GM18507 (cell line): ENCODE data around the gene CPA3.

Source experiments
- DNase-seq: peaks from one replicate; pipeline ENCODE4 v3.0.0; 2011; ENCODE audit warnings: low read depth; ENCODE audit not compliant: insufficient read length; ENCODE audit errors: extremely low spot score
- FAIRE-seq: peaks from 2 replicates; lab custom pipeline; 2011; peaks lifted over from hg19 to GRCh38; lab: Jason Lieb, UNC

Gene CPA3

DNA sequence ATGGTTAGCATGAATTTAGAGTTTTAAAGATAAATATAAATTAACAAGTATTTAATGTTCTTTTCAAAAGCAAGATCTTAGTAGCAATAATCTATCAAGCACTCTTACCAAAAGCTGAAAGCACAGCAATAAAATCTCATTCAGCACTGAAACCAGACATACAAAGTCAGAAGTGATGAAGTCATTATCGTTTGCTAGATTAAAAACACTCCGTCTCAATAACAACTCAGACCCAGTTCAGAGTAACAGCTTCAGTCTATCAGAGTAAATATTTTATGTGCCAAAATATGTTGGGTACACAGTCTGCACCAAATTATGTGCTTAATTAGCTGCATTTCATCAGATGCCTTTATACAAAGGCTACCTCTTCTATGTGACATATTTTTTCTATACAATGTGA lies 41.6 kb downstream of the CPA3 start:
- FAIRE-seq (no peak), DNase-seq (no peak)

DNA sequence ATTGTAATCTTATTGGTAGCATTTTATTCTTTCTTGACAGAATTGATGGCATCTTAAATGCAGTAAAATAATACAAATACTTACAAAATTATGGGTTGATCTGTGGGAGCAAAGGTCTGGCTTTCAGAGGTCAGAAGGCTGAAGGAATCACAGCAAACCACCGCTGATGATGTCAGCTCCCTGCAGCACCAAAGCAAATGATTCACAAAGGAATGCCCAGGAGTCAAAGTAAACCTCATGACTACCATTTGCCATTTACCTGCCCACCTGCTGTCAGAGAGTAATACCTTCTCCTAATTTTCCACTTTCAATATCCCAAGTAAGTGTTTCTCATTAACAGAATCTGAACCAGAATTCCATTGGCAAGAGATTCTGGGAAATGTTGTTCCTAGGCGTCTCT lies 46.1 kb downstream of the CPA3 start:
- no peak for DNase-seq
- no peak for FAIRE-seq

DNA sequence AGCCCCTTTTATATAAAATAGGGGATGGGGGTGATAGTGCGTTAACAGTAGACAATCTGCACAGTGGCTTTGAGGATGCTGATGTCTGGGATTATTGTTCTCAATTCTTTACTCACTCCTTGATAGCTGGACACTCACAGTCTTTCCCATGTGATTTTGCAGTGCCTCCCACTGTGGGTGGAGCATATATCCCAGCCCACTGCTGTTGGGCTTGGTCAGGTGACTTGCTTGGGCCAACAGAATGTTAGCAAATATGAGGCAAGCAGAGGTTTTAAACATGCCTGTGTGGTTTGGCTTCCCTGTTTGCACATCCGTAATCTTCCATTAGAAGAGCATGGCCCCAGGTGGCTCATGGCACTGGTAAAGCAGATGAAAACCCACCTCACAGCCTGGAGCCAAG lies 46.5 kb downstream of the CPA3 start:
- FAIRE-seq (no peak), DNase-seq (no peak)

DNA sequence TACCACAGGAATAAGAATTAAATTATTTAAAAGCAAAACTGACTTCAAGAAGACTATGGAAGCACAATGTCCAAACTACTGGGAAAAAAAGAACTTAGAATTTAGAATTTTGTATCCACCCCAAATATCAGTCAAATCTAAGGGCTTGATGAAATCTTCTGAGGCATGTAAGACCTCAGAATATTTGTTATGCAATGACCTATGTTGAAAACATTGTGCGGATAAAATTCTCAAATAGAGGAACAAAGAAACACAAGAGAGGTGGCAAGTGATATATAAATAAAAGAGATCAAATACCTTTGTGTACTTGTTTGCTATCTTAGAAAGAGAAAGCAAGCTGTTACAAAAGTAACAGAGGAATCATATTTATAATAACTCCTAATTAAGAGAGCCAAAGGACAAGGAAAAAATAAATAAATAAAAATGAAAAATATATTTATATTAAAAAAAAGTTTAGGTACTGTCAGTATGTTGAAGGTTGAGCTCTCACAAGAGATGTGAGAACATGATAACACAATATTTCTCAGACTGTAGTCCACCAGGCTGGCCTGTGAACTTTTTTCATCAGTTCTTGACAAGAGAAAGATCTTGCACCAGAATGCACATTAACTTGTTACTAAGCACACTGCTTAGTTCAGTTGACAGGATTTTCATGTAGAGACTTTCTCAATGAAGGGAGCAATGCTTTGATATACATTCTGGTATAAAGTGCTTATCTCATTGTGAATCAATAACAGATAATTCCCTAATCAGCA lies 50.0 kb downstream of the CPA3 start:
- DNase-seq (no peak), FAIRE-seq (no peak)

DNA sequence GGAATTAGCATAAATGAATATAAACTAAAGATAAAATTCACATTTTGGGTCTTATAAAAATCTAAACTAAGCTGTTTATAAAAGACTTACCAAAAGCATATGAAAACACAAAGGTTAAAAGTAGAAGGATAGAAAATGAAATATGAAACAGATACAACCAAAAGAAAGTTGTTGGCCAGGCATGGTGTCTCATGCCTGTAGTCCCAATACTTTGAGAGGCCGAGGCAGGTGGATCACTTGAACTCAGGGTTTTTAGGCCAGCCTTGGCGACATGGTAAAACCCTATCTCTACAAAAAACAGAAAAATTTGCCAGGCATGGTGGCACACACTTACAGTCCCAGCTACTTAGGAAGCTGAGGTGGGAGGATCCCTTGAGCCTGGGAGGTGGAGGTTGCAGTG lies 51.0 kb downstream of the CPA3 start:
- DNase-seq: no peak
- no peak for FAIRE-seq

DNA sequence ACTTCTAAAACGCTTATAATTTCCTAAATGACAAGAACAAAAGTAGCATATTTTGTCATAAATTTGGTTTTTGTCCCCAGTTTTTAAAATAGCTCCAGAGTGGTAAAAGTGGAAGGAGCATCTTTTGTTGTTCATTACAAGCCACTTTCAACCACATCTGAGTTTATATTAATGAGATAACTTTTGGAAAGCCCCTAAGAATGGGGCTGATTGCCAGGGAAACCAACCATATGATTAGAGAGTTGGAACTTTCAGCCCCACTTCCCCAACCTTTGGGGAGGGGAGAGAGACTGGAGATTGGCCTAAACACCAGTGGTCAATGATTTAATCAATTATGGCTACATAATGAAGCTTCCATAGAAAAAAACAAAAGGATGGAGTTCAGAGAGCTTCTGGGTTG lies 57.4 kb downstream of the CPA3 start:
- DNase-seq: no peak
- no peak for FAIRE-seq

DNA sequence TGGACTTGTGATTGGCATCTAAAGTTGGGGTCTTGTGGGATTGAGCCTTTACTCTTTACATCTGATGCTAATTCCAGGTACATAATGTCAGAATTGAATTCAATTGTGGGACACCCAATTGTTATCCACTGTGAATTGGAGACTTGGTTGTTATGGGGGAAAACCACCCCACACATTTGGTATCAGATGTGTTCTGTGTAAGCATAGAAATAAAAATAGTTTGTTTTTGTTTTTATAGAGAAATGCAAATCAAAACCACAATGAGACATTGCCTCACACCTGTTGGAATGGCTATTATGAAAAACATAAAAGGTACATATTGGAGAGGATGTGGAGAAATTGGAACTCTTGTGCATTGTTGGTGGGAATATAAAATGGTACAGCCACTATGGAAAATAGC lies 58.5 kb downstream of the CPA3 start:
- FAIRE-seq (no peak), DNase-seq (no peak)

DNA sequence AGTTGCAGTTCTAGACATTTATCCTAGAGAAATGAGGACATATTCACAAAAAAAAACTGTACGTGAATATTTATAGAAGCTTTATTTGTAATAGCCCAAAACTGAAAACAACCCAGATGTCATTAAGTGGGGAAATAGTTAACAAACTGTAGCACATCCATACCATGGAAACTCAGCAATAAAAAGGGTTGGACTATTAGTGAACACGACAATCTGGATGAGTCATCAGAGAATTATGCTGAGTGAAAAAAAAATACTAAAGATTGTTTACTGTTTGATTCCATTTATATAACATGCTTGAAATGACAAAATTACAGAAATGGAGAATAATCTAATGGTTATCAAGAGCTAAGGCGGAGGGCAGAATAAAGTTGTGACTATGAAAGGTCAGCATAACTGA lies 59.5 kb downstream of the CPA3 start:
- DNase-seq (no peak), FAIRE-seq (no peak)

DNA sequence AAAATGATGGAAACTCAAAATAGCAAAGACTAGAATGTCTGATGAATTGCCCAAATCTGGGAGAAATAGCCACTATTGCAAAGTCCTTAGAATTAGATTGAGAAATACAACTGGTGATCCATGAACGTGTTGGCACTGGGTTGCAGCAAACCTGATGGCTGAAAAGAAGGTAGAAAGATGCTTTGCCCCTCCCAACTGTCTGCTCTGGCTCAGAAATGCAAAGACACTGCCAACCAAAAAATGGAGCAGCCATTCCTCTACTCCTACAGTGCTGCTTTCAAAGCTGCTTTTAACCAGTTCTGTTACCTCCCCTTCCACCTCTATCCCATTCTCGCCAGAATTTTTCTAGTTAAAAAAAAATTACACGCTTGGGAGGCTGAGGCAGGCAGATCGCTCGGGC lies 60.7 kb downstream of the CPA3 start:
- FAIRE-seq: no peak
- no peak for DNase-seq

DNA sequence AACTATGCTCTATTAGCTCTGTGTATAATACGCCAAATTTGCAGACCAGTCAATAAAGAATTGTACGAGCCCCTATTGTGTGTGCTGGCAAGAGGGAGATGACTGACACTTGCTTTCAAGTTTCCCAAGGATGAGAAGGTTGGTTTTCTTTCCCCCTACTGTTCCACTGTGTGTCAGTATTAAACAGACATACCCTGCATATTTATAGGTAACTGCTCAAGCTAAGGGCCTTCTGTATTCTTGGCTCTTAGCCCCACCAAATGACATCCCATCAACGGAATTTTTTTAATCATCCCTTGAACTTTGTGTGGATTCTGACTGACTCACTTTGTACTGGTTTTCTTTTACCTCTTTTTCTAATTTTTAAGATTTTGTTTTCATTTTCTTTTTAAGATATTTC lies 65.7 kb downstream of the CPA3 start:
- DNase-seq (no peak), FAIRE-seq (no peak)

DNA sequence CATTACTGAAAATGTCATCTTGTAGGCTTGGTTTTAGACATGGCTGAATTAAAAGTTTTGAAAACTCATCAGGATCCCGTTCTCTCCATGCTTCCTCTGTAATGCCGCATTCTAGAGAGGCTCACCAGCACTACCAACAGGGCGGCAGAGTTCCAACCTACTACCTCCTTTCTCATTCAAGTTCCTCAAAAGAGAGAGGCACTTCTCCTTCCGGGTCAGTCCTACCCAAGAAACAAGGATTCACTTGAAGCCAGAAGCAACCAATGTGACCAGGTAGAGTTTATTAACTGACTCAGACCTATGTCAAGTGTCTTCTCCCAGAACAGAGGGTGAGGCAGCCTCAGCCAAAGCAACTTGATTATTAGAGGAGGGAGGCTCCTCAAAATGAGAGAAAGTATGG lies 66.5 kb downstream of the CPA3 start:
- DNase-seq (no peak), FAIRE-seq (no peak)

DNA sequence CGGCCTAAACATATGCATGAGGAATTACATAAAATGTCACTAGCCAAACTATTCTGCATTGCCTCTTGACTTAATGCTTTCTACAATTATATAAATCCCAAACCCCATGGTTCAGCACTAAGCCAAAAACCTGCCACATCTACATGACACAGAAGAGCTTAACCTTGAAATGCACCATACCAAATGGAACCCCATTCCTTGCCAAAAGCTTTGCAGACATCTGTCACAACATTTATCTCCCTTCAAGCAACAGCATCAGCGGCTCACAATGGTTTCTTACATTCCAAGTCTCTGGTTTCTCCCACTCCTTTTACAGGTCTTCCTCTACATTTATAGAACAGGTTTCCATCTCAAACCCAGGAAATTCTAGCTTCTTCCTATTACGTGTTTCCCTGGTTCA lies 67.9 kb downstream of the CPA3 start:
- DNase-seq (no peak), FAIRE-seq (no peak)

DNA sequence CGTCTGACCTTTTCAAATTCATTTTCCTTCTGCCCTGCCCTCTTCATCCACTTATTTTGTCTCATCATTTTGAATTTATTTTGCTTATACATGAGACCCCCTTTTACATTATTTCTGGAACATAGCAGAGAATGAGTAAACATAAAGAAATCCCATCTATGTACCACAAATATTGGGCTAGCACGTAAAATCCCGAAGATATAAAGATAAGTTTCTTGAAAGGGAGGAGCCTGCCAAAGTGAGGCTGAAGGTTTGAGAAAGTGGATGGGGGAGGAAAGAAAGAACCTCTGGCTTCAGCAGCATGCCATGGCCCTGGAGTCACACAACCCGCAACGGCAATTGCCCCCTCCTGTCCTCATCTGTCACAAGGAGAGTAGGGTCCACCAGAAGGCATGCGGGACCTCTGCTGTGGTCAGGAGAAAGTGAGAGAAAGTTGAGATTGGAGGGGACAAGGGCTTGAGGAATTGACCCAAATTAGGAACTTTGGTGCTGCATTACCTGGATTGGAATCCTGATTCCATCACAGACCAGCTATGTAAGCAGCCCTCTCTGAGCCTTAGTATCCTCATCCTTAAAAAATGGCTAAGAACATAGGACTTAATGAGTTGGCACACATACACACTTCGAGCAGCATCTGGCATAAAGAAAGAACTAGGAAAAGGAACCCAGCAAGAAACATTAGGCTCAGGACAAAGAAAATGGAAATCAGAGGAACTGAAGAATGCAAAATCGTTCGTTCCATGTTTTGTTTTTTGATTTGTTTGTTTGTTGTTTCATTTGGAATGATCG lies 72.6 kb downstream of the CPA3 start:
- FAIRE-seq (no peak), DNase-seq (no peak)

DNA sequence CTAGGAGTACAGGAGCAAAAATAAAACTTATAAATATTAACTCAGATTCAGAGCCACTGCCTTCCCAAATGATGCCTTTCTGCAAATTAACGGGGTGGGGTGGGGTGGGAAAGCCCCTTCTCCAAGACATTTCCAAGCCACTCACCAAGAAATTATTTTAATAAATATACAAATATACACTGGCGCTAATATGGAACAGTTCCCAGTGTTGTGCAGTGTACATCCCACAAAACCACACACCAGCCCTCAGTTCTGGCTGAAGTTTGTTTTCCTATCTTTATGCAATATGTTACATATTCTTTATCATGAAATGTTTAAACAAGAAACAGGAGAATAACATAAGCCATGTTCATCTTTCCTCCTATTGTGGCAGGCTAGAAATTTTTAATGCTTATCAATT lies 73.2 kb downstream of the CPA3 start:
- FAIRE-seq: no peak
- no peak for DNase-seq

DNA sequence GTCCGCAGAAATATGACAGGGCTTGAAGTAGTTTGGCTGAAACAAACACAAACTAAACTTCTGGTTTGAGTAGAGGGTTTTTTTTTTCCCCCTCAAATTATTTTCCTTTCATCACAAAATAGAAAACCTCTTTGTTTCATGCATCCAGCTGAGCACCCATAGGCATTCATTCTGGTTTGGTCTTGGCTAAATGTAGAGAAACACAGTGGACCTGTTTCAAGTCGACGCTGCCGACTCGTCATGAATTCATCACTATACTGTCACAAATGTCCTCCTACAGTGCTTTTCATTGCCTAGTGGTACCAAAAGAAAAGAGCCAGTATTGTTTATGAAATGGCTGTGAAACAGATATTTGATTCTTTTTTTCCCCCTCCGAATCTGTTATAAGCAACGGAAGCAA lies 73.8 kb downstream of the CPA3 start:
- no peak for DNase-seq
- FAIRE-seq: no peak

DNA sequence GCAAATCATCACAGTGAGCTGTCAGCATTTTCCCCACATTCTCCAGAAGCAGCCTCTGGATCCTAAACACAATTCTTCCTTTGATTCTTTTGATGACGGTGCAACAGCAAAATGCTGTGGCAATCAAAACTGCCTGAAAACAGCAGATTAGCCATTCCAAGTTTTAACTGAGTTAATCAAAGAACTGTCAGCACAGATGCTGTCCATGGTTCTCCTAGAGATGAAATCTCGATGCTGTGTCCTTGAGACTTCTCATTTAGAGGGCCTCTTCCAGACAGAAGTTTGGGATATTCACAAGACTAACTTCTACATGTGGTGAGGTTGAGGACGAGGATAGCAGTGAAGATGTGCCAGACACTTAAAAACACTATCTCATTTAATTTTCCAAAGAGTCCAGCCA lies 75.9 kb downstream of the CPA3 start:
- FAIRE-seq (no peak), DNase-seq (no peak)

DNA sequence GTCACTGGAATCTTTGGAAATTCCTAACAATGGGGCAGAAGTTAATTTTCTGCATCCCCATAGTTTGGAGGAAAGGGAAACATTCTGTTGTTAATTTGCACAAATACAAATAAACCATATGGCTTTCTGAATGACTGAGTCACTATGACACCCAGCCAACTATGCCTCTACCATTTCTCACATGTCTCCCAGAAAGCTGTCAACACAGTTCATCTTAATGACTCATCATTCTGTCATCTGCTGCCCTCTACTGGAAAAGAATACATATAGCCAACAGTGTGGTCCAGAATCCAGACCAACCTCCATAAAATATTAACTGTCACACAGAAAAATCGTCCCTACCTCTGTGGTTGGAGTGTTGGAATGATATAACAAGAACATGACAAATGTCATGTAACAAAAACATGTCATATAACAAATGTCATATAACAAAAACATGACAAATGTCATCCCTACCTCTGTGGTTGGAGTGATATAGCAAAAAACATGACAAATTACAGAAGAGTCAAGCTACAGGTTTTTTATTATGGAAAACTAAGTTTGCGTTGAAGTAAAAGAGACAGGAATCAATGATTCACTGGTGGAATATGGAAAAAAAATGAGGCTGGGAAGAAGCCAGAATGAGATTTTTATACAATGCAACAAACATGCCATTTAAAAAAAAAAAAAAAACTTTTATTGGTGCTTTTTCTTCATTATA lies 78.6 kb downstream of the CPA3 start:
- FAIRE-seq (peak; percentile 81), DNase-seq (peak; percentile 42)

DNA sequence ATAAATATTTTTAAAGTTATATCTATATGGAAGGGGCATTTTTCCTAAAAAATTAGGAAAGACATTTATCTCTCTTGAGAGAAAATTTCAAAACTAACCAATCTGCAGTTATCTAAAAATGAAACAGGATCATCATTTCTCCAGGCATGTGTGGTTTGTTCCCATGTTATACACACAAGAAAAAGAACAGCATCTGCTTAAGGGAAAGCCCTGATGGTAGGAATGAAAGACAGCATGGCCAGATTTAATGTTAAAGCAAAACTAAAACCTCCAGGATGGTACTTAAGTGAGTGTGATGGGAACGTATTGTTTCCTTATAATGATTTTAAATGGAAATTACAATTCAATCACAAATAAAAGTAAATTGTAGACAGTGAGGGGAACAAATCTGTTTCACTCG lies 80.0 kb downstream of the CPA3 start:
- FAIRE-seq (no peak), DNase-seq (no peak)
